Activated B cell treated with CpG ODN at 0.5 μM for 24 hours (primary cell): ENCODE results near the gene ENHO. TPM values are rescaled to one million over a fixed set of nuclear protein-coding genes. Genes with fewer than 3 reads are reported as not detected.
A peak's percentile ranks its signal among the peaks of the same experiment; 100 is the strongest.

Source experiments
- ATAC-seq: fragments of 200-7000 bp; cut with Tn5 transposase; one replicate; pipeline ENCODE4 v1.10.0; 2021; ENCODE audit warnings: low read depth, mild to moderate bottlenecking, moderate library complexity
- CTCF ChIA-PET: fragments of 350-600 bp; sonication (Branson Sonifier 250); formaldehyde crosslinking; loops from one replicate; lab custom pipeline; 2021; ENCODE audit warnings: antibody characterized with exemption; lab: Charles Lee
- POLR2A ChIA-PET: fragments of 350-600 bp; sonication (Branson Sonifier 250); formaldehyde crosslinking; loops from one replicate; lab custom pipeline; 2021; ENCODE audit warnings: antibody characterized with exemption; lab: Charles Lee
- DNase-seq: peaks from one replicate; pipeline ENCODE4 v3.0.0; 2022
- H3K27ac Mint-ChIP-seq: one replicate; pipeline ENCODE4 v1.8.0; 2020; ENCODE audit warnings: mixed read lengths
- H3K27me3 Mint-ChIP-seq: one replicate; pipeline ENCODE4 v1.8.0; 2021; ENCODE audit warnings: mixed read lengths
- H3K36me3 Mint-ChIP-seq: one replicate; pipeline ENCODE4 v1.8.0; 2021; ENCODE audit warnings: low read depth, mixed read lengths
- H3K4me1 Mint-ChIP-seq: one replicate; pipeline ENCODE4 v1.8.0; 2021; ENCODE audit warnings: mixed read lengths
- H3K4me3 Mint-ChIP-seq: one replicate; pipeline ENCODE4 v1.8.0; 2020; ENCODE audit warnings: mild to moderate bottlenecking, mixed read lengths
- H3K9me3 Mint-ChIP-seq: one replicate; pipeline ENCODE4 v1.8.0; 2020; ENCODE audit warnings: mixed read lengths
- CTCF ChIP-seq: fragments of 200-600 bp; IDR thresholded peaks from one replicate; pipeline ENCODE4 v1.8.0; 2022; ENCODE audit warnings: antibody characterized with exemption, mild to moderate bottlenecking
- intact Hi-C: fragments of 100-400 bp; cut with micrococcal nuclease; formaldehyde crosslinking; loops from one replicate; pipeline ENCODE4 v1.15.1; 2024
- total RNA-seq: library from RNA; stranded (reverse); gene quantifications from 2 replicates; pipeline ENCODE4 v1.2.3, GENCODE V29; 2022

Gene ENHO
- total RNA-seq, 1 donor from 2014 or later = not detected

- CTCF ChIA-PET = interaction anchor here (1.2 to 3.0 kb wide), 2 partner anchors 46 to 54 kb away, joined by 3 to 9 read pairs; no protein-coding TSS in a partner anchor
- DNase-seq (no peak), ATAC-seq (no peak)
- Mint-ChIP-seq H3K27me3 (peaks cover 34% of the 10 kb centered on the region), H3K4me3 (no peak overlapping the region), H3K4me1 (no peaks in the 10 kb centered on the region), H3K27ac (no peak overlapping the region), H3K36me3 (no peaks in the 10 kb centered on the region), H3K9me3 (no peaks in the 10 kb centered on the region)
- TF ChIP-seq CTCF = no peak
- intact Hi-C loops = loop anchor here (2.0 kb wide), 1 partner anchor 153 kb away; no protein-coding TSS in a partner anchor
- POLR2A ChIA-PET = no interaction called here
Measured at GRCh38 chr9:34549407-34549732, 26.6 kb upstream of the ENHO start.

GRCh38 chr9:34547960-34548611 is 25.3 kb upstream of the ENHO start:
- no peak overlapping the region for H3K27ac Mint-ChIP-seq
- CTCF ChIA-PET = interaction anchor here (1.2 to 3.0 kb wide), 6 partner anchors 36 to 144 kb away, joined by 5 to 12 read pairs (median 10); no protein-coding TSS in a partner anchor
- peak; percentile 64 for TF ChIP-seq CTCF
- no peaks in the 10 kb centered on the region for H3K36me3 Mint-ChIP-seq
- POLR2A ChIA-PET = no interaction called here
- no peaks in the 10 kb centered on the region for H3K4me1 Mint-ChIP-seq
- H3K27me3 Mint-ChIP-seq = peaks cover 29% of the 10 kb centered on the region
- no peaks in the 10 kb centered on the region for H3K9me3 Mint-ChIP-seq
- ATAC-seq (peak; percentile 66), DNase-seq (peak; percentile 34)
- intact Hi-C loops = loop anchor here (1.0 to 2.0 kb wide), 5 partner anchors 43 to 155 kb away; no protein-coding TSS in a partner anchor
- no peak overlapping the region for H3K4me3 Mint-ChIP-seq

GRCh38 chr9:34546834-34547827 is 24.3 kb upstream of the ENHO start:
- ChIA-PET CTCF (interaction anchor here (1.2 to 3.0 kb wide), 6 partner anchors 37 to 143 kb away, joined by 5 to 12 read pairs (median 10); no protein-coding TSS in a partner anchor), POLR2A (no interaction called here)
- TF ChIP-seq CTCF = no peak
- no peaks in the 10 kb centered on the region for H3K36me3 Mint-ChIP-seq
- intact Hi-C loops = loop anchor here (1.0 kb wide), 1 partner anchor 110 kb away; no protein-coding TSS in a partner anchor
- DNase-seq (no peak), ATAC-seq (peak; percentile 58)
- H3K27ac Mint-ChIP-seq = no peak overlapping the region
- no peak overlapping the region for H3K4me3 Mint-ChIP-seq
- H3K9me3 Mint-ChIP-seq = no peaks in the 10 kb centered on the region
- no peaks in the 10 kb centered on the region for H3K4me1 Mint-ChIP-seq
- peaks cover 29% of the 10 kb centered on the region for H3K27me3 Mint-ChIP-seq

GRCh38 chr9:34546102-34546833 is 23.5 kb upstream of the ENHO start:
- ATAC-seq (no peak), DNase-seq (no peak)
- Mint-ChIP-seq H3K27ac (no peak overlapping the region), H3K36me3 (no peaks in the 10 kb centered on the region), H3K9me3 (no peaks in the 10 kb centered on the region), H3K4me1 (no peaks in the 10 kb centered on the region), H3K4me3 (no peak overlapping the region), H3K27me3 (peaks cover 26% of the 10 kb centered on the region)
- POLR2A ChIA-PET = no interaction called here
- CTCF ChIA-PET = interaction anchor here (2.3 kb wide), 1 partner anchor 142 kb away, joined by 5 read pairs; no protein-coding TSS in a partner anchor
- intact Hi-C loops = no loop called here
- TF ChIP-seq CTCF = no peak
